K562 (cell line): Measurements from ENCODE around the gene SDF4. TPM values are rescaled to one million over a fixed set of nuclear protein-coding genes. Genes with fewer than 3 reads are reported as not detected.

Source experiments
- GATAD2B ChIP-seq: fragments of 450-650 bp; IDR thresholded peaks from 2 replicates; pipeline ENCODE4 v1.6.1; 2017; ENCODE audit warnings: mild to moderate bottlenecking, borderline replicate concordance
- MYNN ChIP-seq, 2 experiments: sonication (generic); formaldehyde crosslinking in 1 of 2; IDR thresholded peaks; 2 replicates each; pipeline versions ENCODE4 v1.5.0 to v1.6.1; 2016 to 2020; ENCODE audit warnings: antibody characterized with exemption in 1 of 2, missing genetic modification reagents in 1 of 2
- NEUROD1 ChIP-seq: fragments of 150-350 bp; IDR thresholded peaks from 2 replicates; pipeline ENCODE4 v1.6.1; 2014; ENCODE audit warnings: borderline replicate concordance, low read length, low read depth; ENCODE audit not compliant: partially characterized antibody
- USF2 ChIP-seq: sonication (generic); formaldehyde crosslinking; IDR thresholded peaks from 2 replicates; pipeline ENCODE4 v1.5.0; 2020; ENCODE audit warnings: missing genetic modification reagents
- ZNF280B ChIP-seq: fragments of 250-450 bp; sonication (Bioruptor Pico); IDR thresholded peaks from 2 replicates; pipeline ENCODE4 v1.5.1; 2021; ENCODE audit warnings: mild to moderate bottlenecking
- ZNF609 ChIP-seq: sonication (generic); formaldehyde crosslinking; IDR thresholded peaks from 2 replicates; pipeline ENCODE4 v1.8.1; 2023; ENCODE audit warnings: missing genetic modification reagents, mild to moderate bottlenecking, borderline replicate concordance
- polyA plus RNA-seq, 8 experiments: library from polyadenylated mRNA; depleted of rRNA in 4 of 8; stranded (reverse) in 5 of 8; unstranded in 3 of 8; fragments of >200 nt; fragmentation: Nextera tagmentation in 2 of 8; fragmentation: Illumina TruSeq in 1 of 8; extraction: Ambion mirVana in 2 of 8; extraction: Trizol in 1 of 8; gene quantifications; 2 replicates each; pipeline versions ENCODE4 v1.2.1 to v1.2.3, GENCODE V29; 2011 to 2014; ENCODE audit warnings: inconsistent platforms in 1 of 8, missing spikeins in 1 of 8
- total RNA-seq, 7 experiments: library from RNA; depleted of rRNA in 6 of 7; stranded (reverse); fragments of >200 nt in 6 of 7; fragmentation: Illumina TruSeq in 2 of 7; extraction: Trizol in 2 of 7; gene quantifications; 2 replicates each; pipeline versions ENCODE4 v1.2.1 to v1.2.3, GENCODE V29; 2011 to 2021; ENCODE audit warnings: low replicate concordance in 1 of 7
- TF ChIP-seq, protein P1 (sequence below): fragments of 450-650 bp; formaldehyde crosslinking; IDR thresholded peaks from 2 replicates; pipeline ENCODE4 v1.4.0; 2020; ENCODE audit warnings: mild to moderate bottlenecking
- TF ChIP-seq, protein P2 (sequence below): fragments of 250-450 bp; sonication (Bioruptor Pico); IDR thresholded peaks from 2 replicates; pipeline ENCODE4 v1.4.0; 2020; ENCODE audit warnings: mild to moderate bottlenecking, moderate library complexity

The SDF4 gene
- total and polyA plus RNA-seq, 9 of the 15 experiments (the other 6 are each of a cell fraction or from before 2014, with no cell fraction given): 0.35 to 160 (median 65.2) TPM

- TF ChIP-seq ZNF609 (CRISPR knock-in tag) (no peak), MYNN (IDR thresholded peaks at IDR 0.05) (no peak), MYNN (CRISPR knock-in tag; IDR thresholded peaks at IDR 0.05) (no peak), GATAD2B (no peak; the same call in 1 of the 2 replicates), NEUROD1 (no peak), ZNF280B (CRISPR knock-in tag) (no peak), USF2 (CRISPR knock-in tag) (no peak)
- TF ChIP-seq, protein P1, sequence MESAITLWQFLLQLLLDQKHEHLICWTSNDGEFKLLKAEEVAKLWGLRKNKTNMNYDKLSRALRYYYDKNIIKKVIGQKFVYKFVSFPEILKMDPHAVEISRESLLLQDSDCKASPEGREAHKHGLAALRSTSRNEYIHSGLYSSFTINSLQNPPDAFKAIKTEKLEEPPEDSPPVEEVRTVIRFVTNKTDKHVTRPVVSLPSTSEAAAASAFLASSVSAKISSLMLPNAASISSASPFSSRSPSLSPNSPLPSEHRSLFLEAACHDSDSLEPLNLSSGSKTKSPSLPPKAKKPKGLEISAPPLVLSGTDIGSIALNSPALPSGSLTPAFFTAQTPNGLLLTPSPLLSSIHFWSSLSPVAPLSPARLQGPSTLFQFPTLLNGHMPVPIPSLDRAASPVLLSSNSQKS (CRISPR knock-in tag): no peak
- TF ChIP-seq, protein P2, sequence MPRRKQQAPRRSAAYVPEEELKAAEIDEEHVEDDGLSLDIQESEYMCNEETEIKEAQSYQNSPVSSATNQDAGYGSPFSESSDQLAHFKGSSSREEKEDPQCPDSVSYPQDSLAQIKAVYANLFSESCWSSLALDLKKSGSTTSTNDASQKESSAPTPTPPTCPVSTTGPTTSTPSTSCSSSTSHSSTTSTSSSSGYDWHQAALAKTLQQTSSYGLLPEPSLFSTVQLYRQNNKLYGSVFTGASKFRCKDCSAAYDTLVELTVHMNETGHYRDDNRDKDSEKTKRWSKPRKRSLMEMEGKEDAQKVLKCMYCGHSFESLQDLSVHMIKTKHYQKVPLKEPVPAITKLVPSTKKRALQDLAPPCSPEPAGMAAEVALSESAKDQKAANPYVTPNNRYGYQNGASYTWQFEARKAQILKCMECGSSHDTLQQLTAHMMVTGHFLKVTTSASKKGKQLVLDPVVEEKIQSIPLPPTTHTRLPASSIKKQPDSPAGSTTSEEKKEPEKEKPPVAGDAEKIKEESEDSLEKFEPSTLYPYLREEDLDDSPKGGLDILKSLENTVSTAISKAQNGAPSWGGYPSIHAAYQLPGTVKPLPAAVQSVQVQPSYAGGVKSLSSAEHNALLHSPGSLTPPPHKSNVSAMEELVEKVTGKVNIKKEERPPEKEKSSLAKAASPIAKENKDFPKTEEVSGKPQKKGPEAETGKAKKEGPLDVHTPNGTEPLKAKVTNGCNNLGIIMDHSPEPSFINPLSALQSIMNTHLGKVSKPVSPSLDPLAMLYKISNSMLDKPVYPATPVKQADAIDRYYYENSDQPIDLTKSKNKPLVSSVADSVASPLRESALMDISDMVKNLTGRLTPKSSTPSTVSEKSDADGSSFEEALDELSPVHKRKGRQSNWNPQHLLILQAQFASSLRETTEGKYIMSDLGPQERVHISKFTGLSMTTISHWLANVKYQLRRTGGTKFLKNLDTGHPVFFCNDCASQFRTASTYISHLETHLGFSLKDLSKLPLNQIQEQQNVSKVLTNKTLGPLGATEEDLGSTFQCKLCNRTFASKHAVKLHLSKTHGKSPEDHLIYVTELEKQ (CRISPR knock-in tag): no peak
Observed at GRCh38 chr1:1273512-1274298, 41.9 kb upstream of the SDF4 start, which contains the start of gene UBE2J2 (continued).
